Stomach smooth muscle (tissue), 2 donors: ENCODE data around the gene LPP.

Experiments used
- H3K27ac ChIP-seq: one replicate; pipeline ENCODE4 v1.7.0; 2013; ENCODE audit warnings: mild to moderate bottlenecking, low read length, inconsistent platforms
- H3K27me3 ChIP-seq, 2 donors: one replicate each; pipeline ENCODE4 v1.7.0; 2013; ENCODE audit warnings: low read length in 2 of 2; ENCODE audit not compliant: insufficient read depth in 2 of 2, control insufficient read depth in 1 of 2
- H3K36me3 ChIP-seq, 2 donors: one replicate each; pipeline ENCODE4 v1.7.0; 2013; ENCODE audit warnings: low read length in 2 of 2; ENCODE audit not compliant: control insufficient read depth in 2 of 2, insufficient read depth in 2 of 2
- H3K4me1 ChIP-seq: one replicate; pipeline ENCODE4 v1.7.0; 2013; ENCODE audit warnings: low read length; ENCODE audit not compliant: control insufficient read depth, insufficient read depth
- H3K4me3 ChIP-seq, 2 donors: one replicate each; pipeline ENCODE4 v1.7.0; 2013; ENCODE audit warnings: low read length in 2 of 2
- H3K9ac ChIP-seq, 2 donors: one replicate each; pipeline ENCODE4 v1.7.0; 2013; ENCODE audit warnings: low read length in 2 of 2, mild to moderate bottlenecking in 1 of 2
- H3K9me3 ChIP-seq, 2 donors: one replicate each; pipeline ENCODE4 v1.7.0; 2013; ENCODE audit warnings: low read length in 2 of 2; ENCODE audit not compliant: control insufficient read depth in 2 of 2
- donor health status: healthy.
- donor health status: Pancreatic carcinoma.

Gene LPP

GRCh38 chr3:188899881-188900280, 745.9 kb downstream of the LPP start:
- H3K4me3 ChIP-seq, result no peak overlapping the region
- no peaks in the 10 kb centered on the region for H3K27me3 ChIP-seq
- peaks cover 0 to 3% of the 10 kb centered on the region in 2 donors for H3K36me3 ChIP-seq
- peaks cover 16% of the 10 kb centered on the region for H3K4me1 ChIP-seq
- H3K9ac ChIP-seq, result no peak overlapping the region
- H3K9me3 ChIP-seq, result no peaks in the 10 kb centered on the region
- H3K27ac ChIP-seq, result no peak overlapping the region

GRCh38 chr3:188900421-188900951, 746.5 kb downstream of the LPP start:
- H3K27ac ChIP-seq, result no peak overlapping the region
- H3K4me3 ChIP-seq, result no peak overlapping the region
- H3K27me3 ChIP-seq, result no peaks in the 10 kb centered on the region

GRCh38 chr3:188901126-188901525, 747.2 kb downstream of the LPP start:
- Histone ChIP-seq H3K27ac (peak overlapping the region; percentile 18), H3K9ac (no peak overlapping the region)

More at GRCh38 chr3:188900421-188900951, 746.5 kb downstream of the LPP start:
- Histone ChIP-seq H3K4me1 (peaks cover 16% of the 10 kb centered on the region), H3K9me3 (no peaks in the 10 kb centered on the region), H3K9ac (no peak overlapping the region), H3K36me3 (peaks cover 0 to 3% of the 10 kb centered on the region in 2 donors)

GRCh38 chr3:188901671-188902287, 747.8 kb downstream of the LPP start:
- Histone ChIP-seq H3K4me3 (no peak overlapping the region), H3K9ac (no peak overlapping the region), H3K27ac (peak overlapping the region; percentile 18), H3K27me3 (no peaks in the 10 kb centered on the region), H3K4me1 (peaks cover 26% of the 10 kb centered on the region), H3K36me3 (peaks cover 0 to 3% of the 10 kb centered on the region in 2 donors), H3K9me3 (no peaks in the 10 kb centered on the region)

More at GRCh38 chr3:188901126-188901525, 747.2 kb downstream of the LPP start:
- H3K9me3 ChIP-seq, result no peaks in the 10 kb centered on the region
- H3K4me1 ChIP-seq, result peaks cover 20% of the 10 kb centered on the region
- H3K4me3 ChIP-seq, result no peak overlapping the region
- peaks cover 0 to 3% of the 10 kb centered on the region in 2 donors for H3K36me3 ChIP-seq
- H3K27me3 ChIP-seq, result no peaks in the 10 kb centered on the region

- H3K9ac ChIP-seq, result no peak overlapping the region
These were observed 750.7 kb downstream of the LPP start for GRCh38 chr3:188904670-188905069.

GRCh38 chr3:188905547-188905946, 751.6 kb downstream of the LPP start:
- Histone ChIP-seq H3K9ac (no peak overlapping the region), H3K4me1 (peaks cover 15% of the 10 kb centered on the region), H3K27ac (no peak overlapping the region)

More at GRCh38 chr3:188904670-188905069, 750.7 kb downstream of the LPP start:
- peaks cover 22% of the 10 kb centered on the region for H3K4me1 ChIP-seq
- no peak overlapping the region for H3K27ac ChIP-seq
- no peaks in the 10 kb centered on the region for H3K9me3 ChIP-seq
- no peak overlapping the region for H3K4me3 ChIP-seq
- H3K27me3 ChIP-seq, result no peaks in the 10 kb centered on the region
- peaks cover 0 to 2% of the 10 kb centered on the region in 2 donors for H3K36me3 ChIP-seq

GRCh38 chr3:188906236-188906635, 752.3 kb downstream of the LPP start:
- Histone ChIP-seq H3K9ac (no peak overlapping the region), H3K4me3 (peak overlapping the region in 1 of 2 donors; percentile 35), H3K36me3 (peaks cover 0 to 2% of the 10 kb centered on the region in 2 donors), H3K27me3 (no peaks in the 10 kb centered on the region), H3K27ac (peak overlapping the region; percentile 31), H3K9me3 (no peaks in the 10 kb centered on the region), H3K4me1 (peaks cover 15% of the 10 kb centered on the region)

More at GRCh38 chr3:188905547-188905946, 751.6 kb downstream of the LPP start:
- no peaks in the 10 kb centered on the region for H3K27me3 ChIP-seq
- H3K9me3 ChIP-seq, result no peaks in the 10 kb centered on the region
- no peak overlapping the region for H3K4me3 ChIP-seq
- H3K36me3 ChIP-seq, result peaks cover 0 to 2% of the 10 kb centered on the region in 2 donors

GRCh38 chr3:188908002-188908850, 754.3 kb downstream of the LPP start:
- H3K4me3 ChIP-seq, result no peak overlapping the region
- no peaks in the 10 kb centered on the region for H3K27me3 ChIP-seq
- H3K4me1 ChIP-seq, result peaks cover 15% of the 10 kb centered on the region
- peaks cover 0 to 2% of the 10 kb centered on the region in 2 donors for H3K36me3 ChIP-seq
- no peaks in the 10 kb centered on the region for H3K9me3 ChIP-seq
- H3K9ac ChIP-seq, result no peak overlapping the region
- H3K27ac ChIP-seq, result no peak overlapping the region

- no peak overlapping the region for H3K9ac ChIP-seq
- H3K4me1 ChIP-seq, result peaks cover 9% of the 10 kb centered on the region
- H3K27ac ChIP-seq, result no peak overlapping the region
- no peaks in the 10 kb centered on the region for H3K36me3 ChIP-seq
- H3K9me3 ChIP-seq, result no peaks in the 10 kb centered on the region
- no peak overlapping the region for H3K4me3 ChIP-seq
- no peaks in the 10 kb centered on the region for H3K27me3 ChIP-seq
These were observed 757.3 kb downstream of the LPP start for GRCh38 chr3:188911026-188911850.

- Histone ChIP-seq H3K27ac (no peak overlapping the region), H3K27me3 (no peaks in the 10 kb centered on the region), H3K36me3 (no peaks in the 10 kb centered on the region), H3K4me3 (no peak overlapping the region), H3K9ac (no peak overlapping the region), H3K9me3 (no peaks in the 10 kb centered on the region), H3K4me1 (no peaks in the 10 kb centered on the region)
These were observed 759.1 kb downstream of the LPP start for GRCh38 chr3:188913084-188913483.
